HFF-Myc (cell line): ENCODE results near the gene PTPN3.

Source experiments
- DNase-seq: peaks from one replicate; pipeline ENCODE4 v3.0.0-alpha.2; 2011; ENCODE audit warnings: low read depth; ENCODE audit errors: extremely low read depth
- H3K4me3 ChIP-seq: replicated peaks from 2 replicates; pipeline ENCODE4 v1.5.1; 2011; ENCODE audit warnings: low read depth, mild to moderate bottlenecking, control low read depth, low read length
- TF ChIP-seq, protein P1 (sequence below): IDR thresholded peaks from 2 replicates; pipeline ENCODE4 v1.5.1; 2012; ENCODE audit warnings: mild to moderate bottlenecking, low read depth, low read length, control low read depth; ENCODE audit errors: missing control alignments

The PTPN3 gene

DNA sequence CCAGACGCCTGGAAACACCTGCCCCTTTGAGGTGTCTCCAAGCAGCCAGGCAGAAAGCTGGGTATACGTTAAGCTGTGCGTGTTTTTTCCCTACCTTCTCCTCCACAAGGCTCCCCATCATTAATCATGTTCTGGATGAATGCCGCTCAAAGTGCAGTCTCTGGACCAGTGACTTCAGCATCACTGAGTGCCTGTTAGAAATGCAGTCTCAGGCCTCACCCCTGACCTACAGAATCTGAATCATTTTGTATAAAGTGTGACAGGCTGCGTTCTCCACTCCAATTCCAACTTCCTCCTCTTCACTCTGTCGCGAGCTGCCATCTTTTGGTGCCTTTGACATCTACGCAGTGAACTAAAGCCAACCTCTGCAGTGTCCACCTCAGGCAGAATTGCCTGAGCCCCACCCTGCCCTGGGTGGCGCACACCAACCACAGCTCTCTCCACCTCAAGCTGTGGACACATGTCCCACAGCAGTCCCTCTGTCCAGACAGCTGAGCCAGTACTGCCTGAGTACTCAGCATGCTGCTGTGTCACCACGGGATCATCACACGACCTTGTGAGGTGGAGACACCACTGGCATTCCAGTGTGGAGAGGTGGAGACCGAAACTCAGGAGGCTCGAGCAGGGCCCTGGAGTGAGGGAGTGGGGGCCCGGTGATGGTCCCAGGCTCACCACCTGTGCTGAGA lies 14.2 kb downstream of the PTPN3 start:
- TF ChIP-seq, protein P1, sequence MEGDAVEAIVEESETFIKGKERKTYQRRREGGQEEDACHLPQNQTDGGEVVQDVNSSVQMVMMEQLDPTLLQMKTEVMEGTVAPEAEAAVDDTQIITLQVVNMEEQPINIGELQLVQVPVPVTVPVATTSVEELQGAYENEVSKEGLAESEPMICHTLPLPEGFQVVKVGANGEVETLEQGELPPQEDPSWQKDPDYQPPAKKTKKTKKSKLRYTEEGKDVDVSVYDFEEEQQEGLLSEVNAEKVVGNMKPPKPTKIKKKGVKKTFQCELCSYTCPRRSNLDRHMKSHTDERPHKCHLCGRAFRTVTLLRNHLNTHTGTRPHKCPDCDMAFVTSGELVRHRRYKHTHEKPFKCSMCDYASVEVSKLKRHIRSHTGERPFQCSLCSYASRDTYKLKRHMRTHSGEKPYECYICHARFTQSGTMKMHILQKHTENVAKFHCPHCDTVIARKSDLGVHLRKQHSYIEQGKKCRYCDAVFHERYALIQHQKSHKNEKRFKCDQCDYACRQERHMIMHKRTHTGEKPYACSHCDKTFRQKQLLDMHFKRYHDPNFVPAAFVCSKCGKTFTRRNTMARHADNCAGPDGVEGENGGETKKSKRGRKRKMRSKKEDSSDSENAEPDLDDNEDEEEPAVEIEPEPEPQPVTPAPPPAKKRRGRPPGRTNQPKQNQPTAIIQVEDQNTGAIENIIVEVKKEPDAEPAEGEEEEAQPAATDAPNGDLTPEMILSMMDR: no peak
- H3K4me3 ChIP-seq: no peak overlapping the region
- no peak for DNase-seq

GRCh38 chr9:109482391-109482916 lies 15.7 kb downstream of the PTPN3 start:
- H3K4me3 ChIP-seq: no peak overlapping the region
- TF ChIP-seq, protein P1: no peak
- DNase-seq: no peak

DNA sequence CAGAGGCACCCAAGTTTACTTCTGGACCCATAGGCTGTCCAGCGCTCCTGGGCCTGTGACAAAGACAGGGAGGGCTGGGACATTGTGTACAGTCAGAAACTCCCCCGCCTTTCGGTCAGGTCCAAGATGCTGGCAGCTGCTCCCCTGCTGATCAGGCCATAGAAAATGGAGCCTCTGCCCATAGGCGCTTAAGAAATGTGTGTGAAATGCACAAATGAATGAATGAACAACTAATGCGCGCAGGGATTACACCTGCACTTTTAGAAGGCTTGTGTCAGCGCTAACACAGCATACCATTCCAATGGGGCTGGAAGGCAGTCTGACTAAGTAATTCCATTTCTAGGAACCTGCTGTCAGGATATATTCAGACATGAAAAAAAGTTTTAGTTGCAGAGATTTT lies 16.3 kb downstream of the PTPN3 start:
- TF ChIP-seq, protein P1: no peak
- H3K4me3 ChIP-seq: no peak overlapping the region
- DNase-seq: no peak

- no peak for DNase-seq
- H3K4me3 ChIP-seq: no peak overlapping the region
- TF ChIP-seq, protein P1: no peak
Observed at GRCh38 chr9:109479822-109480221, 18.3 kb downstream of the PTPN3 start.

- TF ChIP-seq, protein P1: no peak
- no peak for DNase-seq
- H3K4me3 ChIP-seq: no peak overlapping the region
Observed at GRCh38 chr9:109478665-109479380, 19.3 kb downstream of the PTPN3 start.

GRCh38 chr9:109478051-109478563 lies 20.0 kb downstream of the PTPN3 start:
- no peak for DNase-seq
- TF ChIP-seq, protein P1: no peak
- H3K4me3 ChIP-seq: no peak overlapping the region
